HG03139 (cell line): ENCODE measurements around the gene SHPK.
A peak's percentile ranks its signal among the peaks of the same experiment; 100 is the strongest.
"Not testable (repeated sequence)": the region's sequence is repeated elsewhere in the genome, so short reads cannot be mapped to it uniquely, and the experiment has no call there.

Experiments used
- ATAC-seq: cut with Tn5 transposase; IDR thresholded peaks from one replicate; pipeline ENCODE4 v1.9.1; 2021; ENCODE audit not compliant: unreplicated experiment

SHPK gene

GRCh38 chr17:3593384-3593783, 42.7 kb downstream of the SHPK start:
- ATAC-seq: no peak

DNA sequence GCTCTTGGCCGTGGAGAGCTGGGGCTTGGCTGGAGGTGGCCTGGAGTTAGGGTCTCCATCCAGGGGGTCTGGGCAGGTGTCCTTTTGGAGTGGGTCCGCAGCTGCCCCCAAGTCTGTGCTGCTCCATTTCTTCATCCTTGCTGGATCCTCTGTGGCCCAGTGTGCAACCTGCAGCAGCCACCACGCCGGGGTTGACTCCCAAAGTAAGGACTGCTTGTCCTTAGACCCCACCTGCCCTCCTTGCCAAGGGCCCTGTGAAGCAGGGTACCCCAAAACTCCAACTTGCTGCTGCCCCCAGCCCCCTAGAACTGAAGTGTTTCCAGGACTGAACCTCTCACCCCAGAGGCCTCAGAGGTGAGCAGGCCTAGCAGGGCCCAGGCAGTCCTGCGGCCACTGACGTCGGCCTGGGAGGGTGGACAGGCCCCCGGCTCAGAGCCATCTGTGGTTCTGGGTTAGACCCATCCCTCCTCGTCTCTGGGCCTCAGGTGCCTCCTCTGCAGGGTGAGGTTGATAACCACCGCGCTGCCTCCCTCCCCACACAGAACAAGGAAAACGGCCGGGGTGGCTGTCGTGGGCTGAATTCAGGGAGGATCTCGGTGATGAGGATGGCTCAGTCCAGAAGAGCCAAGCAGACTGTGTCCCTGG, 43.7 kb downstream of the SHPK start:
- no peak for ATAC-seq

GRCh38 chr17:3590768-3591167, 45.3 kb downstream of the SHPK start:
- no peak for ATAC-seq

DNA sequence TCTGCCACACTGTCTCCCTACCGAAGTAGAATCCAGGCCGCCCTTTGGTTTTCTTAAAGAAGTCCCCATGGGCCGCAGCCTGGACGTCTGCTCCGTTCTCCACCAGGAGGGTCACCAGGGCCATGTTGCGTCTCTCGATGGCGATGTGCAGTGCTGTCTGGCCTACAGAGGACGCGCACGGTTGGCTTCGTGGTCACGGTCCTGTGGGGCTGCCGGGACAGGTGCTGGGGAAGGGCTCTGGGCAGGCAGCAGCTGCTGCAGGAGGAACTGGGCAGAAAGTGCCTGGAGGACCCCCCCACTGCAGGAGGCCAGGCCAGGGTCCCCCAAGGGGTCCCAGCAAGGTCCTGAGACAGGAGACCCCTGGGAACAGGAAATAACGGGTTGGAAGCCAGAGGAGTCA, 45.8 kb downstream of the SHPK start:
- no peak for ATAC-seq

DNA sequence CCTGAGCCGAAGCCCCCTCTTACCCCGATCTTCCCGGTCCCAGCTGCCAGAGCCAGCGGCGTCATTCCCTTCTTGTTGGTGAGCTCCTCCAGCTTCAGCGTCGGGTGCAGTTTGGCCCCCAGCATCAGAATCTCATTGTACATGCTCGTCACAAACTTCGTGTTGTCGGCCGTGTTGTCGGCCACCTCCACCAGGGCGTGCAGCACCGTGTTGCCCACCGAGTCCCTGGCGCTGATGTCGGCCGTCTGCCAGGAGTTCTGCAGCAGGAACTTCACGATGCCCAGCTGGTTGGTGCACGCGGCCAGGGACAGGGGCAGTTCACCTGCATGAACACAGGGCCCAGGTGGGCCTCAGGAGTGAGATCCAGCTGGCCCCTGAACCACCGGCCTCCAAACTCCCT, 46.3 kb downstream of the SHPK start:
- no peak for ATAC-seq

GRCh38 chr17:3585826-3586225, 50.2 kb downstream of the SHPK start:
- ATAC-seq: no peak

DNA sequence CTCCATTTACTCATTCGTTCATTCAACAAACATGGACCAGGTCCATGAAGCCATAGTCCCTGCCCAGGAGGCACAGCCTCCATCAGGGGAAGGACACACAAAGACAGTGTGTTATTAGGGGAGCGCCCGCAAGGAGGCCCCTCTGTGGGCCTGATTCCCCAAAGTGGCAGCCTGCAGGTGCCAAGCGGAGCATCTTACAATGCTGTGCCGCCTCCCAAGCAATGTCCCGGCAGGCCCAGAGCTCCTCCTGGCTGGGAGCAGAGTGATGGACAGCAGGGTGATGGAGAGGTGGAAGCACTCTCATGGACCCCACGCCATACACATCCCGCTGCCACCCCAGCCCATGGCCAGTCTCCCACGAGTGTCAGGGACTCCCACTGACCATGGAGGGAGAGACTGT, 52.6 kb downstream of the SHPK start:
- ATAC-seq: no peak

- no peak for ATAC-seq
Measured at GRCh38 chr17:3582915-3583314, 53.1 kb downstream of the SHPK start.

DNA sequence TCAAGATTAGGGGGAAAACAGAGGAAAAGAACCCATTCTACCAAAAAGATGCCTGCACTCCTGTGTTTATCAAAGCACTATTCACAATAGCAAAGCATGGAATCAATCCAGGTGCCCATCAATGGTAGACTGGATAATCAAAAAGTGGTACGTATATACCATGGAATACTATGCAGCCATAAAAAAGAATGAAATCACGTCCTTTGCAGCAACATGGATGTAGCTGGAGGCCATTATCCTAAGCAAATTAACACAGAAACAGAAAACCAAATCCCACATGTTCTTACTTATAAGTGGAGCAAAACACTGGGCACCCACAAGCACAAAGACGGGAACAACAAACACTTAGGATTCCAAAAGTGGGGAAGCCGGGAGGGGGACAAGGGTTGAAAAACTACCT, 57.4 kb downstream of the SHPK start:
- not testable (repeated sequence) for ATAC-seq

DNA sequence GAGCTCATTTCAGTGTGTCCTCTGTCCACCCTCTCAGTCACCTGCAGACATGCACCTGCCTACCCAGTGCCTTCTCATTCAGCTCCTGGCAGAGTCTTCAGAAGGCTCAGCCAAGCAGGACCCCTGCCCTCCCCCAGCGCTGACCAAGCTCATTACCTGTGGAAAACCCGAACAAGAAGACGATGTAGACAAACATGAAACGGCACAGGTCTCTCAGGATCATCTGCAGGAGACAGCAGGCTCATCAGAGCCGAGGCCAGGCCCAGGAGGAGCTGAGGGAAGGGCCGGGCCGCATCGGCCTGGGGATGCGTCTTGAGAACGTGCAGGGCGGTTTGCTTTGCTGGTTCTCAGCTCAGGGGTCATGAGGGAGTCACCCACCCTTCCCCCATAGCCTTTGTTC, 59.1 kb downstream of the SHPK start:
- ATAC-seq: no peak

DNA sequence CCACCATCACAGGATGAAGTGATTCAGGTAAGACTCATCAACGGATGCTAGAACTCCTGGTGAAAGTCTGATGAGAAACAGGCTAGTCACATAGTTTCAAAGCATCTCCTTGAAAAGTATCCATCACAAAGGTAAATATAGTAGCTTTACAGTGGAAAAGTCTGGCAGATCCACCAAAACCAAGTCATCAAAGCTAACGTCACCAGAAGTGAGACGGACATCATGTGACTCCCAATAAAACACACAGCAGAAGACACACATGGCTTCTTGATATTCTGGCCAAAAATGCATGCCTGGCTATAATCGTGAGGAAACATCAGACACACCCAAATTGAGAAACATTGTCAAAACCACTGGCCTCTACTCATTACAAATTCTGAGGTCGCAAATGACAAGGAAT, 60.5 kb downstream of the SHPK start:
- no peak for ATAC-seq

DNA sequence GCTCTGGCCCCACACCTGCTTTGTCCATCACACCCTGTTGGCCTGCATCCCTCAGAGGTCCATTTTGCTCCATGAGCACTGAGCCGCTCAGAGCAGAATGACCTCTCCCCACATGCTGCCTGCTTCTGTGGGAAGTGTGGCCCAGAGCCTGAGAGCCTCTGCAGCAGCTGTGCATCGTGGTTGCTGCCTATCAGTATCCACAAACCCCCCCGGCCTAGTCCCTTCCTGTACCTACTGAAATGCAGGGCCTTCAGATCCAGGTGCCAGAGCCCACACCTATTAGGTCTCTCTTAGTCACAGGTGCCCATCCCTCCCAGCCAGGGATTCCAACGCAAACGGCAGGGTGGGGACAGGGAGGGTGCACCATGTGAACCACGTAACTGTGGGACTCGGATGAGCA, 61.8 kb downstream of the SHPK start:
- ATAC-seq: no peak

- no peak for ATAC-seq
Measured at GRCh38 chr17:3573246-3574100, 62.6 kb downstream of the SHPK start.

- ATAC-seq: no peak
Measured at GRCh38 chr17:3572231-3572630, 63.8 kb downstream of the SHPK start.

DNA sequence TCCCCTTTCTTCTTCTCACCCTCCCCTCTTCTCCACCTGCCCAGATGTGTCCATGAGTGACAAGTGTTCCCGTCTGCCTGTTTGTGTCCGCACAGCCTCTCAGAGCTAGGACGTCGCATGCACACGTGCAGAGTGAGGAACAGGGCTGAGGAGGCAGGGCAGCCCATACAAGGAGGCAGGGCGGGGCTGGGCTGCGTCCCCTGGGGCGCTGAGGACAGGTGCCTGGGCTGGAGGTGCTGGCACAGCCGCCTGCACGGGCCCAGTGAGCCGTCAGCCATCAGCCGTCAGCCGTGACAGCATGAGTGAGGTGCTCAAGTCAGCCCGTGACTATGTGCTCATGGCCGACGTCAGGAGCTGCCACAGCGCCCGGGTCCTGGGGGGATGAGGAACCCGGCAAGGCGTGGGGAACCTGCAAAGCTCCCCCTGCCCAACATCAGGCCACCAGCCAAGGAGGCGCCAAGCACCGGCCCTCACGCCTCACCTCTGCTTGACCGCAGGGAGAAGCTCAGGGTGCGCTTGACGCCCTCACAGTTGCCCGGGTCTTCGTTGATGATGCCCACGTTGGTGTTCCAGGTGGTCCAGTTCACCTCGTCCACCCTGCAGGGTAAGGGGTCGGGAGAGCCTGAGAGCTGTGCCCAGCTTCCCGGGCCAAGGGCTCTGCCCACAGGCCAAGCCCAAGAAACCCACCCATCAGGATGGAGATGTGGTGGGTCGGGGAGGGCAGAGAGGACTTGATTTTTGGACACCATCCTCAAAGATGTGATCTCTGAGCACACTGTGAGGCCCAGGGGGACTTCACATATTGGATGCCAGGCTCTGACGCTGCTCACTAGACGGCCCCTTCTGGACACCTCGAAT, 64.8 kb downstream of the SHPK start:
- no peak for ATAC-seq

GRCh38 chr17:3569534-3570137, 66.4 kb downstream of the SHPK start:
- no peak for ATAC-seq

DNA sequence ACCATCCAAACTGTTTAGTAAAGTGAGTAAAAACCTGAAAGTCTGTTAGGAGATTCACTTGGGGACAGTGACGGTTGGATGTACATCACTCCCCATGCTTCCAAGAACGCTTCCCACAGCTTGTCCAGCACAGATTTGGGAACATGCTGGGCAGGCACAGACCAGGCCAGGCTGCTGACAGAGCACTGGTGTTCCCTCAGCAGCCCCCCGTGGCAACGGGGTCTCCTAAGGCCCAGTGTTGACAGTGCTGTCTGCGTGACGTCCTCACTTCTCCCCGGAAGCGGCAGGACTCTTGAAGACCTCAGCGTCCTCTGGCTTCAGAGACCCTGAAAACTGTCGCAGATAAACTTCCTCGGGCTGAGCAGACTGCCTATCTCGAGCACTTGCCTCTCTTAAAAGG, 69.5 kb downstream of the SHPK start:
- no peak for ATAC-seq

- no peak for ATAC-seq
Measured at GRCh38 chr17:3565143-3565542, 70.9 kb downstream of the SHPK start.

GRCh38 chr17:3564241-3564640, 71.8 kb downstream of the SHPK start:
- ATAC-seq: not testable (repeated sequence)

DNA sequence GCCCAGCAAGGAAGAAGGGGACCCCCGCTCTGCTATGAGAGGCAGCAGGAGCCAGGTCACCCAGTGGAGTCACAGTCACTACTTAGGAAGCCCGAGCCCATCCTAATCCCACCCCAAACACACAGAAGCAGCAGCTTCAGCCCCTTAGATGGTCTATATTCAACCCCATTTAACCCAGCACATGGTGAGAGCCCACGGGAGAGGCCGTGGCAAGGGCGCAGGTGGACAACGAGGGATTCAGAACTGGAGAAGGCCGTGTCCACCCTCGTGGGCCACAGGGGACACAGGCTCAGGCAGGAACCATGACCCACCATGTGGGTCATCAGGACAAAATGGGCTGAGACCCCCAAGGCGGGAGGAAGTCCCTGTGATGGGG, 76.8 kb downstream of the SHPK start:
- no peak for ATAC-seq

DNA sequence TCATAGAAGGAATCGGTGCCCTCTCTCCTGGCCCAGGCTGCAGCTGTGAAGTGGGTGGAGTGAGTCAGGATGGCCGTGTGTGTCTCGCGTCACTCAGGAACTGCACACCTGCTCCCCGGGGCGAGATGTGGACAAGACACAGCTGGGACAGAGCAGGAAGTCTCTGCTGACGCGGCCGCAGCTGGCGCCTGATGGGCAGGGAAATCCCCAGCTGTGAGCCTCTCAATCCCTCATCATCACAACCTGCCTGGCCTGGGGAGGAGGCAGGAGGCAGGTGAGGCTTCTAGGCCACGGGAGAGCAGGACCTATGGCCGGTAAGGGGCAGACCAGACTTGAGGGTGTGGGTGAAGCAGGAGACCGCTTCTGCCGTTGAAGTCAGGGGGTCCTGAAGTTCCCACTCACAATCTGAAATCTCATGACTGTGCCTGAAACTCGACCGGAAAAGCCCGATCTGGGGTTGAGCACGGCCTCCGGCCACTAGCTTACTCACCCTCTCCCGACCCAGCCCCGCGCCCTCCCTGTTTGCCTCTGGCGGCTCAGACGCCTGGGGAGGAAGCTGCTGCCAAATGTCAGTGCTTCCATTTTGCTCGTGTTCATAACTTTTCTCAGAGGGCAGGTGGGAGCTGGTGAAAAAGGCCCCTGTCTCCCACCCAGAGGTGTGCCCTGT, 77.3 kb downstream of the SHPK start:
- peak; percentile 73 for ATAC-seq
